H1 (cell line): ENCODE results near the gene CEP120. TPM values are rescaled to one million over a fixed set of nuclear protein-coding genes. Genes with fewer than 3 reads are reported as not detected.
"Not testable (repeated sequence)": the region's sequence is repeated elsewhere in the genome, so short reads cannot be mapped to it uniquely, and the experiment has no call there.

Experiments
- CTCF ChIA-PET: fragments of 300-600 bp; sonication (Branson Sonifier 250); formaldehyde crosslinking; loops from one replicate; lab custom pipeline; 2021; ENCODE audit not compliant: partially characterized antibody; lab: Charles Lee
- POLR2A ChIA-PET: fragments of 300-600 bp; sonication (Branson Sonifier 250); formaldehyde crosslinking; loops from one replicate; lab custom pipeline; 2021; ENCODE audit warnings: inconsistent platforms; ENCODE audit not compliant: partially characterized antibody; lab: Charles Lee
- DNase-seq, 2 experiments: peaks; one replicate each; pipeline versions ENCODE4 v3.0.0 to v3.0.0-alpha.2; 2010 to 2022; ENCODE audit warnings: low spot score in 2 of 2, low read depth in 1 of 2, mixed read lengths in 1 of 2
- FAIRE-seq: peaks from 2 replicates; lab custom pipeline; 2011; peaks lifted over from hg19 to GRCh38; lab: Jason Lieb, UNC
- H2AFZ ChIP-seq: 2 replicates; pipeline ENCODE4 v1.8.1; 2012; ENCODE audit warnings: low read length, inconsistent platforms
- H2AK5ac ChIP-seq: 2 replicates; pipeline ENCODE4 v1.6.1; 2013; ENCODE audit warnings: low read depth, low read length
- H2BK120ac ChIP-seq: replicated peaks from 2 replicates; pipeline ENCODE3; 2013; ENCODE audit warnings: low read depth, low read length, inconsistent platforms
- H2BK12ac ChIP-seq: 2 replicates; pipeline ENCODE4 v1.6.1; 2013; ENCODE audit warnings: low read depth, low read length
- H2BK15ac ChIP-seq: 2 replicates; pipeline ENCODE4 v1.6.1; 2013; ENCODE audit warnings: low read length
- H2BK20ac ChIP-seq: 2 replicates; pipeline ENCODE4 v1.6.1; 2013; ENCODE audit warnings: low read length
- H2BK5ac ChIP-seq: 2 replicates; pipeline ENCODE4 v1.6.1; 2013; ENCODE audit warnings: low read depth, low read length
- H3K14ac ChIP-seq: 2 replicates; pipeline ENCODE4 v1.6.1; 2013; ENCODE audit warnings: inconsistent platforms; ENCODE audit not compliant: insufficient read length
- H3K18ac ChIP-seq: 2 replicates; pipeline ENCODE4 v1.6.1; 2013; ENCODE audit warnings: low read length; ENCODE audit errors: extremely low read depth
- H3K23ac ChIP-seq: 2 replicates; pipeline ENCODE4 v1.6.1; 2013; ENCODE audit warnings: inconsistent platforms; ENCODE audit not compliant: insufficient read length
- H3K23me2 ChIP-seq: 2 replicates; pipeline ENCODE4 v1.6.1; 2013; ENCODE audit warnings: low read depth, low read length
- H3K27ac ChIP-seq: 2 replicates; pipeline ENCODE4 v1.6.1; 2011; ENCODE audit warnings: low read depth, low read length, inconsistent platforms
- H3K27me3 ChIP-seq, 4 experiments: replicated peaks in 1 of 4; 1 replicate in 1 of 4; 2 replicates in 3 of 4; pipeline versions ENCODE4 v1.6.1 to v1.8.1; 2011 to 2013; ENCODE audit warnings: low read length in 3 of 4, mild to moderate bottlenecking in 3 of 4, inconsistent platforms in 2 of 4, mixed read lengths in 2 of 4, moderate library complexity in 1 of 4; ENCODE audit not compliant: control insufficient read depth in 3 of 4, insufficient read depth in 3 of 4; ENCODE audit errors: extremely low read depth in 1 of 4
- H3K36me3 ChIP-seq, 4 experiments: 2 replicates each; pipeline versions ENCODE4 v1.6.1 to v1.8.1; 2011 to 2013; ENCODE audit warnings: mild to moderate bottlenecking in 4 of 4, low read length in 3 of 4, moderate library complexity in 2 of 4, control low read depth in 1 of 4, inconsistent platforms in 1 of 4; ENCODE audit not compliant: insufficient read depth in 4 of 4, control insufficient read depth in 2 of 4
- H3K4ac ChIP-seq: replicated peaks from 2 replicates; pipeline ENCODE3; 2013; ENCODE audit warnings: low read length, low read depth, mixed read lengths, inconsistent platforms; ENCODE audit not compliant: insufficient read length
- H3K4me1 ChIP-seq, 4 experiments: replicated peaks in 1 of 4; 1 replicate in 1 of 4; 2 replicates in 3 of 4; pipeline versions ENCODE4 v1.6.1 to v1.8.1; 2011 to 2013; ENCODE audit warnings: low read length in 3 of 4, inconsistent platforms in 2 of 4, mixed read lengths in 1 of 4; ENCODE audit not compliant: insufficient read depth in 4 of 4, control insufficient read depth in 3 of 4
- H3K4me2 ChIP-seq, 2 experiments: 2 replicates each; pipeline versions ENCODE4 v1.6.1 to v1.8.1; 2011 to 2013; ENCODE audit warnings: low read depth in 2 of 2, low read length in 2 of 2, control low read depth in 1 of 2, inconsistent platforms in 1 of 2, mild to moderate bottlenecking in 1 of 2; ENCODE audit not compliant: insufficient read depth in 1 of 2
- H3K4me3 ChIP-seq, 4 experiments: fragments of 200-600, 300-600 bp in 1 of 4; sonication (generic), shearing (Covaris generic), sonication (Bioruptor Twin) in 1 of 4; 2 replicates each; pipeline versions ENCODE4 v1.5.1 to v1.8.1; 2011 to 2016; ENCODE audit warnings: low read length in 4 of 4, low read depth in 3 of 4, control low read depth in 2 of 4, inconsistent platforms in 2 of 4, mild to moderate bottlenecking in 2 of 4, mixed read lengths in 1 of 4, moderate library complexity in 1 of 4; ENCODE audit not compliant: insufficient read depth in 2 of 4; ENCODE audit errors: extremely low read depth in 1 of 4
- H3K56ac ChIP-seq: replicated peaks from 2 replicates; pipeline ENCODE3; 2013; ENCODE audit warnings: low read depth, mild to moderate bottlenecking, mixed read lengths, low read length, inconsistent platforms; ENCODE audit not compliant: insufficient read length
- H3K79me1 ChIP-seq: 2 replicates; pipeline ENCODE4 v1.6.1; 2013; ENCODE audit warnings: low read depth, low read length, control low read depth
- H3K79me2 ChIP-seq, 2 experiments: 2 replicates each; pipeline versions ENCODE4 v1.6.1 to v1.8.1; 2012 to 2013; ENCODE audit warnings: low read length in 2 of 2, mild to moderate bottlenecking in 2 of 2, inconsistent platforms in 1 of 2; ENCODE audit not compliant: insufficient read depth in 2 of 2, control insufficient read depth in 1 of 2
- H3K9ac ChIP-seq, 4 experiments: replicated peaks in 1 of 4; 1 replicate in 1 of 4; 2 replicates in 3 of 4; pipeline versions ENCODE4 v1.6.1 to v1.8.1; 2011 to 2013; ENCODE audit warnings: low read depth in 3 of 4, low read length in 3 of 4, control low read depth in 2 of 4, mild to moderate bottlenecking in 2 of 4, moderate library complexity in 2 of 4, inconsistent platforms in 1 of 4; ENCODE audit errors: extremely low read depth in 1 of 4
- H3K9me3 ChIP-seq, 2 experiments: 2 replicates each; pipeline versions ENCODE4 v1.6.1 to v1.8.1; 2012 to 2013; ENCODE audit warnings: mild to moderate bottlenecking in 2 of 2, moderate library complexity in 2 of 2, control low read depth in 1 of 2, inconsistent platforms in 1 of 2, low read depth in 1 of 2, low read length in 1 of 2, mixed read lengths in 1 of 2; ENCODE audit not compliant: insufficient read depth in 2 of 2
- H4K20me1 ChIP-seq, 2 experiments: replicated peaks in 1 of 2; 2 replicates each; pipeline versions ENCODE3 to v1.8.1; 2011 to 2013; ENCODE audit warnings: inconsistent platforms in 2 of 2, low read length in 2 of 2, mild to moderate bottlenecking in 1 of 2; ENCODE audit not compliant: insufficient read depth in 2 of 2, control insufficient read depth in 1 of 2
- H4K5ac ChIP-seq: 2 replicates; pipeline ENCODE4 v1.6.1; 2013; ENCODE audit warnings: low read length, low read depth, mixed read lengths, inconsistent platforms; ENCODE audit not compliant: insufficient read length
- H4K8ac ChIP-seq: 2 replicates; pipeline ENCODE4 v1.8.0; 2013; ENCODE audit warnings: mild to moderate bottlenecking, moderate library complexity, low read length, inconsistent platforms; ENCODE audit not compliant: insufficient read depth; ENCODE audit errors: extremely low read depth
- H4K91ac ChIP-seq: replicated peaks from 2 replicates; pipeline ENCODE3; 2013; ENCODE audit warnings: low read length, mixed read lengths, inconsistent platforms; ENCODE audit not compliant: insufficient read length
- WGBS, 2 experiments: shearing (Covaris generic) in 1 of 2; methylation state at CpG; one replicate each; pipeline versions ENCODE4 v1.1.6 to v1.1.7; 2013 to 2015; ENCODE audit warnings: low lambda C conversion rate in 2 of 2, mixed read lengths in 2 of 2, inconsistent platforms in 1 of 2, low coverage in 1 of 2, missing lambda C conversion rate in 1 of 2; ENCODE audit not compliant: insufficient replicate concordance in 2 of 2, insufficient coverage in 1 of 2, insufficient read length in 1 of 2; ENCODE audit errors: extremely low coverage in 1 of 2, missing lambda C conversion rate in 1 of 2; 5-methylcytosine and 5-hydroxymethylcytosine counted together
- polyA plus RNA-seq, 7 experiments: library from polyadenylated mRNA; depleted of rRNA in 3 of 7; stranded (reverse) in 5 of 7; unstranded in 2 of 7; fragments of >200 nt in 5 of 7; fragments of 200-250 nt in 2 of 7; gene quantifications; 1 replicate in 5 of 7; 2 replicates in 1 of 7; 4 replicates in 1 of 7; pipeline versions ENCODE4 v1.2.1 to v1.2.3, GENCODE V29; 2011 to 2013; ENCODE audit warnings: missing spikeins in 2 of 7, mixed read lengths in 2 of 7
- total RNA-seq: library from RNA; stranded (reverse); fragmentation: NEBNext Ultra II Directional; extraction: Animal tissue kit (Norgen Biotek cat#: 25700); gene quantifications from 2 replicates; pipeline ENCODE4 v1.2.1, GENCODE V29; 2021

The CEP120 gene
- total and polyA plus RNA-seq, 2 of the 8 experiments (the other 6 are each of a cell fraction or from before 2014, with no cell fraction given) = 9.3 to 17.9 TPM

GRCh38 chr5:123430441-123430840, 7.2 kb upstream of the CEP120 start:
- H4K8ac ChIP-seq, H2AK5ac ChIP-seq, H3K23ac ChIP-seq, H3K4me3 ChIP-seq, H3K27ac ChIP-seq, H3K56ac ChIP-seq, H3K9ac ChIP-seq, H3K36me3 ChIP-seq, H3K4me2 ChIP-seq, POLR2A ChIA-PET, H4K20me1 ChIP-seq, H2AFZ ChIP-seq, H3K9me3 ChIP-seq, H3K18ac ChIP-seq, H2BK20ac ChIP-seq, H3K79me2 ChIP-seq, H3K27me3 ChIP-seq, H2BK15ac ChIP-seq, H2BK12ac ChIP-seq, H3K23me2 ChIP-seq, H3K14ac ChIP-seq, H3K4ac ChIP-seq, H2BK5ac ChIP-seq, H2BK120ac ChIP-seq, H4K91ac ChIP-seq, DNase-seq, H4K5ac ChIP-seq, FAIRE-seq, H3K79me1 ChIP-seq, H3K4me1 ChIP-seq: not testable (repeated sequence)
- CTCF ChIA-PET = interaction anchor here (1.1 kb wide), 1 partner anchor 180 kb away, joined by 3 read pairs; no protein-coding TSS in a partner anchor
- 96% methylated on average over 5 of the region's 32 CpGs; no CpG with 5 or more reads in 1 of the 2 experiments for WGBS, 2 experiments
